GM23338 (cell line): ENCODE data around the gene KIF3C. TPM values are rescaled to one million over a fixed set of nuclear protein-coding genes. Genes with fewer than 3 reads are reported as not detected.

ENCODE experiments used
- ATAC-seq: fragments of 200-7000 bp; cut with Tn5 transposase; 3 replicates; pipeline ENCODE4 v1.9.1; 2020
- DNase-seq: peaks from one replicate; pipeline ENCODE4 v3.0.0-alpha.2; 2015; ENCODE audit warnings: low spot score
- H2AFZ ChIP-seq: fragments of 200-600 bp; sonication (generic); 2 replicates; pipeline ENCODE4 v1.8.0; 2016; ENCODE audit warnings: antibody characterized with exemption, mild to moderate bottlenecking, moderate library complexity
- H3F3A ChIP-seq: fragments of 200-600 bp; sonication (generic); replicated peaks from 2 replicates; pipeline ENCODE4 v1.8.0; 2017; ENCODE audit warnings: antibody characterized with exemption, mixed run types, low read depth
- H3K27ac ChIP-seq: fragments of 200-600 bp; sonication (generic); 2 replicates; pipeline ENCODE4 v1.6.1; 2016; ENCODE audit warnings: low read depth
- H3K27me3 ChIP-seq: fragments of 200-600 bp; sonication (generic); 2 replicates; pipeline ENCODE4 v1.8.0; 2016; ENCODE audit warnings: mild to moderate bottlenecking, mixed run types, moderate library complexity; ENCODE audit not compliant: insufficient read depth
- H3K36me3 ChIP-seq: fragments of 200-600 bp; sonication (generic); 2 replicates; pipeline ENCODE4 v1.8.0; 2016; ENCODE audit warnings: mild to moderate bottlenecking; ENCODE audit not compliant: insufficient read depth
- H3K4me1 ChIP-seq: fragments of 200-600 bp; sonication (generic); 2 replicates; pipeline ENCODE4 v1.8.0; 2016; ENCODE audit warnings: mild to moderate bottlenecking, moderate library complexity; ENCODE audit not compliant: insufficient read depth
- H3K4me2 ChIP-seq: fragments of 200-600 bp; sonication (generic); 2 replicates; pipeline ENCODE4 v1.7.1; 2017; ENCODE audit warnings: mixed run types
- H3K4me3 ChIP-seq: fragments of 200-600 bp; sonication (generic); 2 replicates; pipeline ENCODE4 v1.6.1; 2016; ENCODE audit warnings: mixed run types
- H3K79me2 ChIP-seq: fragments of 200-600 bp; sonication (generic); replicated peaks from 2 replicates; pipeline ENCODE4 v1.8.0; 2017; ENCODE audit warnings: mild to moderate bottlenecking; ENCODE audit not compliant: insufficient read depth
- H3K9me2 ChIP-seq: fragments of 200-600 bp; sonication (generic); 2 replicates; pipeline ENCODE4 v1.8.0; 2017; ENCODE audit not compliant: insufficient read depth
- H4K20me1 ChIP-seq: fragments of 200-600 bp; sonication (generic); replicated peaks from 2 replicates; pipeline ENCODE4 v1.8.0; 2017; ENCODE audit warnings: mild to moderate bottlenecking; ENCODE audit not compliant: insufficient read depth
- H3K27ac Mint-ChIP-seq: 2 replicates; pipeline ENCODE4 v1.8.0; 2020; ENCODE audit warnings: inconsistent platforms, mild to moderate bottlenecking, moderate library complexity, mixed read lengths
- H3K27me3 Mint-ChIP-seq: 3 replicates; pipeline ENCODE4 v1.8.0; 2022; ENCODE audit warnings: low read depth, mild to moderate bottlenecking, moderate library complexity, mixed read lengths, inconsistent platforms; ENCODE audit not compliant: insufficient read depth, poor library complexity
- H3K36me3 Mint-ChIP-seq: 3 replicates; pipeline ENCODE4 v1.8.0; 2021; ENCODE audit warnings: low read depth, mild to moderate bottlenecking, inconsistent platforms, moderate library complexity, mixed read lengths
- H3K4me1 Mint-ChIP-seq: 3 replicates; pipeline ENCODE4 v1.8.0; 2020; ENCODE audit warnings: mild to moderate bottlenecking, inconsistent platforms, mixed read lengths
- H3K4me3 Mint-ChIP-seq: 3 replicates; pipeline ENCODE4 v1.8.0; 2021; ENCODE audit warnings: moderate library complexity, mild to moderate bottlenecking, inconsistent platforms, mixed read lengths
- H3K9me3 Mint-ChIP-seq: 3 replicates; pipeline ENCODE4 v1.8.0; 2020; ENCODE audit warnings: moderate library complexity, mild to moderate bottlenecking, inconsistent platforms, mixed read lengths
- CREB1 ChIP-seq: fragments of 250-450 bp; sonication (Bioruptor Pico); IDR thresholded peaks from 2 replicates; pipeline ENCODE4 v1.5.0; 2020; ENCODE audit warnings: low read depth, mild to moderate bottlenecking, moderate library complexity
- CTCF ChIP-seq, 2 experiments: fragments of 200-600 bp in 1 of 2; sonication (generic) in 1 of 2; conservative IDR thresholded peaks; 2 replicates each; pipeline versions ENCODE4 v1.5.1 to v1.6.1; 2016 to 2017; ENCODE audit warnings: antibody characterized with exemption in 2 of 2, low read depth in 2 of 2, mild to moderate bottlenecking in 2 of 2, moderate library complexity in 1 of 2
- ETS1 ChIP-seq: IDR thresholded peaks from 2 replicates; pipeline ENCODE4 v1.6.1; 2016; ENCODE audit warnings: antibody characterized with exemption
- EZH2 ChIP-seq: fragments of 200-600 bp; sonication (generic); IDR thresholded peaks from one replicate; pipeline ENCODE4 v1.8.0; 2017; ENCODE audit warnings: antibody characterized with exemption, mild to moderate bottlenecking, low read depth; ENCODE audit not compliant: unreplicated experiment
- EZH2phosphoT487 ChIP-seq: fragments of 200-600 bp; sonication (generic); IDR thresholded peaks from one replicate; pipeline ENCODE4 v1.8.1; 2018; ENCODE audit warnings: antibody characterized with exemption; ENCODE audit not compliant: unreplicated experiment
- JUNB ChIP-seq: IDR thresholded peaks from one replicate; pipeline ENCODE4 v1.6.1; 2016; ENCODE audit warnings: antibody characterized with exemption; ENCODE audit not compliant: unreplicated experiment
- NANOG ChIP-seq: IDR thresholded peaks from 2 replicates; pipeline ENCODE4 v1.6.1; 2016; ENCODE audit warnings: antibody characterized with exemption, borderline replicate concordance
- POLR2AphosphoS5 ChIP-seq: IDR thresholded peaks from 2 replicates; pipeline ENCODE4 v1.6.1; 2016; ENCODE audit warnings: antibody characterized with exemption, low read depth
- STAT1 ChIP-seq: IDR thresholded peaks from one replicate; pipeline ENCODE4 v1.6.1; 2016; ENCODE audit warnings: antibody characterized with exemption; ENCODE audit not compliant: unreplicated experiment
- ZNF114 ChIP-seq: fragments of 250-450 bp; sonication (Bioruptor Pico); IDR thresholded peaks from 2 replicates; pipeline ENCODE4 v1.5.0; 2020; ENCODE audit warnings: mild to moderate bottlenecking, moderate library complexity
- ZNF331 ChIP-seq: fragments of 250-450 bp; sonication (Bioruptor Pico); IDR thresholded peaks from 2 replicates; pipeline ENCODE4 v1.5.0; 2020; ENCODE audit warnings: low read depth, mild to moderate bottlenecking, moderate library complexity
- polyA plus RNA-seq: library from polyadenylated mRNA; unstranded; fragments of >200 nt; fragmentation: Nextera tagmentation; extraction: Ambion mirVana; gene quantifications from 2 replicates; pipeline ENCODE4 v1.2.1, GENCODE V29; 2016
- total RNA-seq: library from RNA; depleted of rRNA; stranded (reverse); fragments of >200 nt; shearing (Covaris generic); gene quantifications from 2 replicates; pipeline ENCODE4 v1.2.3, GENCODE V29; 2014
- TF ChIP-seq, protein P1 (sequence below): IDR thresholded peaks from one replicate; pipeline ENCODE4 v1.6.1; 2018; ENCODE audit warnings: antibody characterized with exemption; ENCODE audit not compliant: unreplicated experiment

KIF3C gene
- total and polyA plus RNA-seq, 2 experiments from 2014 or later: 14.9 to 40.0 TPM

- TF ChIP-seq, protein P1, sequence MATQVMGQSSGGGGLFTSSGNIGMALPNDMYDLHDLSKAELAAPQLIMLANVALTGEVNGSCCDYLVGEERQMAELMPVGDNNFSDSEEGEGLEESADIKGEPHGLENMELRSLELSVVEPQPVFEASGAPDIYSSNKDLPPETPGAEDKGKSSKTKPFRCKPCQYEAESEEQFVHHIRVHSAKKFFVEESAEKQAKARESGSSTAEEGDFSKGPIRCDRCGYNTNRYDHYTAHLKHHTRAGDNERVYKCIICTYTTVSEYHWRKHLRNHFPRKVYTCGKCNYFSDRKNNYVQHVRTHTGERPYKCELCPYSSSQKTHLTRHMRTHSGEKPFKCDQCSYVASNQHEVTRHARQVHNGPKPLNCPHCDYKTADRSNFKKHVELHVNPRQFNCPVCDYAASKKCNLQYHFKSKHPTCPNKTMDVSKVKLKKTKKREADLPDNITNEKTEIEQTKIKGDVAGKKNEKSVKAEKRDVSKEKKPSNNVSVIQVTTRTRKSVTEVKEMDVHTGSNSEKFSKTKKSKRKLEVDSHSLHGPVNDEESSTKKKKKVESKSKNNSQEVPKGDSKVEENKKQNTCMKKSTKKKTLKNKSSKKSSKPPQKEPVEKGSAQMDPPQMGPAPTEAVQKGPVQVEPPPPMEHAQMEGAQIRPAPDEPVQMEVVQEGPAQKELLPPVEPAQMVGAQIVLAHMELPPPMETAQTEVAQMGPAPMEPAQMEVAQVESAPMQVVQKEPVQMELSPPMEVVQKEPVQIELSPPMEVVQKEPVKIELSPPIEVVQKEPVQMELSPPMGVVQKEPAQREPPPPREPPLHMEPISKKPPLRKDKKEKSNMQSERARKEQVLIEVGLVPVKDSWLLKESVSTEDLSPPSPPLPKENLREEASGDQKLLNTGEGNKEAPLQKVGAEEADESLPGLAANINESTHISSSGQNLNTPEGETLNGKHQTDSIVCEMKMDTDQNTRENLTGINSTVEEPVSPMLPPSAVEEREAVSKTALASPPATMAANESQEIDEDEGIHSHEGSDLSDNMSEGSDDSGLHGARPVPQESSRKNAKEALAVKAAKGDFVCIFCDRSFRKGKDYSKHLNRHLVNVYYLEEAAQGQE: no peak
- no peak for TF ChIP-seq ETS1
- no peak for TF ChIP-seq EZH2phosphoT487
- TF ChIP-seq EZH2: no peak
- TF ChIP-seq ZNF114 (CRISPR knock-in tag): no peak
- TF ChIP-seq NANOG: no peak
- no peak for TF ChIP-seq CREB1 (CRISPR knock-in tag)
- no peak for TF ChIP-seq CTCF (conservative IDR thresholded peaks at IDR 0.05; ENCODE audit: low read depth in 2 of 2)
- no peak for TF ChIP-seq JUNB
- no peak for TF ChIP-seq ZNF331
- TF ChIP-seq POLR2AphosphoS5: no peak
- no peak for TF ChIP-seq STAT1
Observed at GRCh38 chr2:25933622-25934021, 48.7 kb downstream of the KIF3C start (continued).

DNA sequence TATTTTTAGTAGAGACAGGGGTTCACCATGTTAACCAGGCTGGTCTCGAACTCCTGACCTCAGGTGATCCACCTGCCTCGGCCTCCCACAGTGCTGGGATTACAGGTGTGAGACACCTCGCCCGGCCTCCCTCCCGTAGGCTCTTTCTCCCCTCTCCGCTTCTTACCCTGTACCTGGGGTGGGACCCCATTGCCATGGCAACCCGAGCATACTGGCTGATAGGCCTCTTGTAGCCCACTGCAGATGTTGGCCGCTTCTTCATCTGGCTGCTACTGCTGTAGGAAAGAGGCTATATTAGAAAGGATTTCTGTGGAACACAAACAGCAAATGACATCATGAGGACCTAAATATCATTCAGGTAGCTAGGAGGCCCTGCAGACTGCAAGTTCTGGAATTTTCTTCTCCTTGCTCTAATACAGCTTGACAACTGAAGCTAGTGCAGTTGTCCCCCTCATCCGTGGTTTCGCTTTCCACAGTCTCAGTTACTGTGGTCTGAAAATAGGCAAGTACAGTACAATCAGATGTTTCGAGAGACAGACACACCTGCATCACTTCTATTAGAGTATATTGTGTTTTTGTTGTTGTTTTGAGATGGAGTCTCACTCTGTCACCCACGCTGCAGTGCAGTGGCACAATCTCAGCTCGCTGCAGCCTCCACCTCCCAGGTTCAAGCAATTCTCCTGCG, 52.4 kb downstream of the KIF3C start:
- H3K4me1 Mint-ChIP-seq: no peaks in the 10 kb centered on the region; the same call in 2 of the 3 replicates
- Histone ChIP-seq H4K20me1 (no peaks in the 10 kb centered on the region), H3K4me3 (no peak overlapping the region), H3K4me1 (no peaks in the 10 kb centered on the region), H3K36me3 (no peaks in the 10 kb centered on the region), H3F3A (0 out of 2 replicates have a peak, but pooled peaks cover 2% of the 10 kb centered on the region), H3K4me2 (no peak overlapping the region), H2AFZ (no peak overlapping the region), H3K27me3 (no peaks in the 10 kb centered on the region), H3K79me2 (no peaks in the 10 kb centered on the region), H3K9me2 (no peaks in the 10 kb centered on the region), H3K27ac (no peak overlapping the region)
- ATAC-seq: no peak
- no peak overlapping the region for H3K27ac Mint-ChIP-seq
- no peak overlapping the region for H3K4me3 Mint-ChIP-seq
- DNase-seq: no peak
- H3K9me3 Mint-ChIP-seq: no peaks in the 10 kb centered on the region
- H3K27me3 Mint-ChIP-seq: no peaks in the 10 kb centered on the region
- TF ChIP-seq STAT1 (no peak), ETS1 (no peak), EZH2phosphoT487 (no peak), ZNF331 (no peak), ZNF114 (CRISPR knock-in tag) (no peak)
- peaks cover 42% of the 10 kb centered on the region for H3K36me3 Mint-ChIP-seq
